Ishikawa (cell line): Measurements from ENCODE around the gene UBAC2.

Source experiments
- CEBPB ChIP-seq: IDR thresholded peaks from 2 replicates; pipeline ENCODE4 v1.6.1; 2012
- CREB1 ChIP-seq: IDR thresholded peaks from 2 replicates; pipeline ENCODE4 v1.6.1; 2012; ENCODE audit warnings: low read depth
- EGR1 ChIP-seq: IDR thresholded peaks from 2 replicates; pipeline ENCODE4 v1.6.1; 2012
- EP300 ChIP-seq: IDR thresholded peaks from 2 replicates; pipeline ENCODE4 v1.6.1; 2012; ENCODE audit warnings: borderline replicate concordance
- FOXM1 ChIP-seq: IDR thresholded peaks from 2 replicates; pipeline ENCODE4 v1.6.1; 2012; ENCODE audit warnings: low read depth, borderline replicate concordance
- NFIC ChIP-seq: IDR thresholded peaks from 2 replicates; pipeline ENCODE4 v1.6.1; 2012
- RAD21 ChIP-seq: IDR thresholded peaks from 2 replicates; pipeline ENCODE4 v1.6.1; 2012; ENCODE audit warnings: low read depth
- TAF1 ChIP-seq: IDR thresholded peaks from 2 replicates; pipeline ENCODE4 v1.6.1; 2012; ENCODE audit warnings: low read depth, mild to moderate bottlenecking
- TCF12 ChIP-seq: IDR thresholded peaks from 2 replicates; pipeline ENCODE4 v1.6.1; 2012; ENCODE audit warnings: low read depth
- TEAD4 ChIP-seq: IDR thresholded peaks from 2 replicates; pipeline ENCODE4 v1.6.1; 2012
- YY1 ChIP-seq: IDR thresholded peaks from 2 replicates; pipeline ENCODE4 v1.6.1; 2012; ENCODE audit warnings: low read depth
- ZBTB7A ChIP-seq: IDR thresholded peaks from 2 replicates; pipeline ENCODE4 v1.6.1; 2012; ENCODE audit warnings: low read depth
- TF ChIP-seq, protein P1 (sequence below): IDR thresholded peaks from 2 replicates; pipeline ENCODE4 v1.6.1; 2012; ENCODE audit warnings: low read depth, mild to moderate bottlenecking
- TF ChIP-seq, protein P2 (sequence below): IDR thresholded peaks from 2 replicates; pipeline ENCODE4 v1.6.1; 2012
- TF ChIP-seq, protein P3 (sequence below): IDR thresholded peaks from 2 replicates; pipeline ENCODE4 v1.6.1; 2012

UBAC2 gene

DNA sequence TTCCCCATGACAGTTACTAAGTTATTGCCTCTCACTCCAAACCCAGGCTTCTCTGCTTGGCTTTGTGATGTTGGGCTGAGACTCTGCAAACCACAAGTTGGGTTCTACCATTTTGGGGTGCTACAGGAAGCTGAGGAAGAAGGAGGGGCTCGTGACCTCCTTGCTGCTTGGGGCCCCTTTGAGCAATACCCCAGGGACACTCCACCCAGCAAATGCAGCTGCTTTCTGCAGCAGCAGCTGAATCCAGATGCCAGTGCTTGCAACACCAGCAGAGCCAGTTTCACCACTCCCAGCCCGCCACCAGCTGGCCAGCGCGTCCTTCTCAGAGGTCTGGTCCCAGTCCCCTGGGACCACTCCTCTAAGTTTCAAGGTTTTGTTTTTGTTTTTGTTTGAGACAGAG, 22.0 kb upstream of the UBAC2 start:
- TF ChIP-seq TAF1 (no peak), EGR1 (no peak), CEBPB (no peak), RAD21 (no peak), TEAD4 (no peak), TCF12 (no peak), CREB1 (no peak), FOXM1 (no peak), EP300 (no peak), NFIC (no peak), YY1 (no peak), ZBTB7A (no peak)
- TF ChIP-seq, protein P1, sequence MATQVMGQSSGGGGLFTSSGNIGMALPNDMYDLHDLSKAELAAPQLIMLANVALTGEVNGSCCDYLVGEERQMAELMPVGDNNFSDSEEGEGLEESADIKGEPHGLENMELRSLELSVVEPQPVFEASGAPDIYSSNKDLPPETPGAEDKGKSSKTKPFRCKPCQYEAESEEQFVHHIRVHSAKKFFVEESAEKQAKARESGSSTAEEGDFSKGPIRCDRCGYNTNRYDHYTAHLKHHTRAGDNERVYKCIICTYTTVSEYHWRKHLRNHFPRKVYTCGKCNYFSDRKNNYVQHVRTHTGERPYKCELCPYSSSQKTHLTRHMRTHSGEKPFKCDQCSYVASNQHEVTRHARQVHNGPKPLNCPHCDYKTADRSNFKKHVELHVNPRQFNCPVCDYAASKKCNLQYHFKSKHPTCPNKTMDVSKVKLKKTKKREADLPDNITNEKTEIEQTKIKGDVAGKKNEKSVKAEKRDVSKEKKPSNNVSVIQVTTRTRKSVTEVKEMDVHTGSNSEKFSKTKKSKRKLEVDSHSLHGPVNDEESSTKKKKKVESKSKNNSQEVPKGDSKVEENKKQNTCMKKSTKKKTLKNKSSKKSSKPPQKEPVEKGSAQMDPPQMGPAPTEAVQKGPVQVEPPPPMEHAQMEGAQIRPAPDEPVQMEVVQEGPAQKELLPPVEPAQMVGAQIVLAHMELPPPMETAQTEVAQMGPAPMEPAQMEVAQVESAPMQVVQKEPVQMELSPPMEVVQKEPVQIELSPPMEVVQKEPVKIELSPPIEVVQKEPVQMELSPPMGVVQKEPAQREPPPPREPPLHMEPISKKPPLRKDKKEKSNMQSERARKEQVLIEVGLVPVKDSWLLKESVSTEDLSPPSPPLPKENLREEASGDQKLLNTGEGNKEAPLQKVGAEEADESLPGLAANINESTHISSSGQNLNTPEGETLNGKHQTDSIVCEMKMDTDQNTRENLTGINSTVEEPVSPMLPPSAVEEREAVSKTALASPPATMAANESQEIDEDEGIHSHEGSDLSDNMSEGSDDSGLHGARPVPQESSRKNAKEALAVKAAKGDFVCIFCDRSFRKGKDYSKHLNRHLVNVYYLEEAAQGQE: no peak
- TF ChIP-seq, protein P2, sequence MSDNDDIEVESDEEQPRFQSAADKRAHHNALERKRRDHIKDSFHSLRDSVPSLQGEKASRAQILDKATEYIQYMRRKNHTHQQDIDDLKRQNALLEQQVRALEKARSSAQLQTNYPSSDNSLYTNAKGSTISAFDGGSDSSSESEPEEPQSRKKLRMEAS: no peak
- TF ChIP-seq, protein P3, sequence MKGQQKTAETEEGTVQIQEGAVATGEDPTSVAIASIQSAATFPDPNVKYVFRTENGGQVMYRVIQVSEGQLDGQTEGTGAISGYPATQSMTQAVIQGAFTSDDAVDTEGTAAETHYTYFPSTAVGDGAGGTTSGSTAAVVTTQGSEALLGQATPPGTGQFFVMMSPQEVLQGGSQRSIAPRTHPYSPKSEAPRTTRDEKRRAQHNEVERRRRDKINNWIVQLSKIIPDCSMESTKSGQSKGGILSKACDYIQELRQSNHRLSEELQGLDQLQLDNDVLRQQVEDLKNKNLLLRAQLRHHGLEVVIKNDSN: no peak

DNA sequence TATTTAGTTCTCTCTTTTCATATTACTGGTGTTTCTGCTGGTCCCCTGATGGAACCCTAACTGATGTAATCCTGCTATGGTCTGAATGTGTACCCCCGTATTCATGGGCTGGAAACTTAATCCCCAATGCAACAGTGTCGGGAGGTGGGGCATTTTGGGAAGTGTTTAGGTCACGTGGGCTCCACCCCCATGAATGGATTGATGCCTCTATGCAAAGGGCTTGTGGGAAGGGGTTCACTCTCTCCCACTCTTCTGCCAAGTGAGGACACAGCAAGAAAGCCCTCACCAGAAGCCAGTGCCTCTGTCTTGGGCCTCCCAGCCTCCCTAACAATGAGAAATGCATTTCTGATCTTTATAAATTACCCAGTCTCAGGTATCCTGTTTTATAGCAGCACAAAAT, 21.2 kb upstream of the UBAC2 start:
- TF ChIP-seq, protein P2: no peak
- no peak for TF ChIP-seq EP300
- TF ChIP-seq, protein P3: no peak
- TF ChIP-seq TCF12: no peak
- TF ChIP-seq CREB1: no peak
- TF ChIP-seq YY1: no peak
- TF ChIP-seq TEAD4: no peak
- TF ChIP-seq, protein P1: no peak
- TF ChIP-seq NFIC: no peak
- TF ChIP-seq RAD21: no peak
- TF ChIP-seq CEBPB: no peak
- no peak for TF ChIP-seq EGR1
- no peak for TF ChIP-seq TAF1
- TF ChIP-seq ZBTB7A: no peak
- TF ChIP-seq FOXM1: no peak

DNA sequence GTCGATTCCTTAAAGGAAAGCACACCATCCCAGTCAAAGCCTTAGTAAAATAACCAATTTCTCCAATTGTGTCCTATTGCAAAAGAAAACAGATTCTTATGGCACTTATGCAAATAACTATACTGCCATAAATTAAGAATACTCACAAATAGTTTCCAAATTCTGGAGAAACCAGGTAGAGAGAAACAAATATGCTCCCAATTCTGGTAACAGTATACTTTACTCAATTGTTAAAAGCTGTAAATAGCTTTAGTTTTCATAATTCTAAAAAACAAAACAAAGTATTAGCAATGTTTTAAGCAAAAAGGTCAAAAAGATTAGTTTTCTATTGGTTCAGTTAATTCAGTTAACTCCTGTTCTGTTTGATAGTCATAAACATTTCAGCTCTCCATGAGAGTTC, 18.2 kb upstream of the UBAC2 start:
- TF ChIP-seq, protein P1: no peak
- no peak for TF ChIP-seq EP300
- no peak for TF ChIP-seq YY1
- no peak for TF ChIP-seq NFIC
- TF ChIP-seq CEBPB: no peak
- TF ChIP-seq RAD21: no peak
- no peak for TF ChIP-seq TEAD4
- TF ChIP-seq, protein P2: no peak
- no peak for TF ChIP-seq TAF1
- no peak for TF ChIP-seq EGR1
- no peak for TF ChIP-seq ZBTB7A

DNA sequence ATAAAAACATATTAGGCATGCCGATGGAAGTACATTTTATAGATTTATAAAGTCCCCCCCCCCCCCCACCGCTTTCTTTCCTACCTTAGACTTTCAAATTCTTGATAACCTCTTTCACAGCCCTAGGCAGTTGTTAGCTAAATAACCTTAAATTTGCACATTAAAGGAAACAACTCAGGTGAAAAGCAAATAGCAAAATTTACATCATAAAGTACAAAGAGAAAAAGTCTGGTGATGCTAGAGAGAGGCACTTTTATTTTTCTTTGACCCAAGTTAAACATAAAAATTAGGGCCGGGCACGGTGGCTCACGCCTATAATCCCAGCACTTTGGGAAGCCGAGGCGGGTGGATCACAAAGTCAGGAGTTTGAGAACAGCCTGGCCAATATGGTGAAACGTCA, 15.0 kb upstream of the UBAC2 start:
- TF ChIP-seq YY1 (no peak), NFIC (no peak), RAD21 (no peak), CEBPB (no peak), EP300 (no peak), FOXM1 (no peak), TEAD4 (no peak)
- TF ChIP-seq, protein P2: no peak
- TF ChIP-seq, protein P1: no peak
